HL-60/S4 treated with retinoic acid at 250 ng/mL for 4 days and 3 days (cell line): ENCODE measurements around the gene GRAMD1A.
"Not testable (repeated sequence)": the region's sequence is repeated elsewhere in the genome, so short reads cannot be mapped to it uniquely, and the experiment has no call there.

Source experiments
- in situ Hi-C: fragments of 300-500 bp; cut with MboI; formaldehyde crosslinking; loops from 2 replicates; pipeline ENCODE4 v1.7.0; 2022; ENCODE audit warnings: low sequenced_read_pairs

Gene GRAMD1A

DNA sequence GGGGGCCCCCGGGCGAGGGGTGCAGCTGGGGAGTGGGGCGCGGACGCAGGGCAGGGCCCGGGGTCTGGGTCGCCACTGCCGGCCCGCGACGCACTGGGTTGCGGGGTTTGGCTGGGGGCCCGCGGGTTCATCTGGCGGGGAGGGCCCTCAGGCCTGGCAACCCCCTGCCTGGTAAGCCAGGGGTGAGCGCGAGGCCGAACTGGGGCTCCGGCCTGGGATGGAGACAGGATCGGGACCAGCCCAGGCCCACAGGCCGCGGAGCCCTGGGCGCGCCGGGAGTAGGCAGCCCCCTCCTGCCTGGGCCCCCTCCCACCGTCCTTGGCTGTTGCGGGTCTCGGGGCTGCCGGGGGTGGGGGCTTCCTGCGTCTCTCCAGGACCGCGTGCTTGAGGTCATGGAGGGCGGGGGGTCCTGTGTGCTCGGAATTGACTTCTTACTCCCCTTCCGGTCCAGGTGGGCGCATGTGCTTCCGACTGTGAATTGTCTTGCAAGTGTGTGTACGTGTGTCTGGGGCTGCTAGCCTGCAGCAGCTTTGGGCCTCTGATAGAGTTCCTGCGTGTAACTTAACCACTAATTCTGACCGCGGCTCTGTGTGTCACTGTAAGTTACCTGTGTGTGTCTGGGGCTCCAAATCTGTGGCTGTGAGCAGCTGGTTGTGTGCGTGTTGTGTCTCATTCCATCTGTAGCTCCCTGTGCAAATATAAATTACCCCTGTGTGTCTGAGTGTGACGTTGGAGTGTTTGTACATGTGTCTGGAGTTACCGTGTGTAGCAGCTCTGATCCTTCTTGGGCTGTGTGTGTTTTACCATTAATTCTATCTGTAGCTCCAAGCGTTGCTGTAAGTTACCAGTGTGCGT, 751 bp downstream of the GRAMD1A start:
- in situ Hi-C loops = no loop called here

DNA sequence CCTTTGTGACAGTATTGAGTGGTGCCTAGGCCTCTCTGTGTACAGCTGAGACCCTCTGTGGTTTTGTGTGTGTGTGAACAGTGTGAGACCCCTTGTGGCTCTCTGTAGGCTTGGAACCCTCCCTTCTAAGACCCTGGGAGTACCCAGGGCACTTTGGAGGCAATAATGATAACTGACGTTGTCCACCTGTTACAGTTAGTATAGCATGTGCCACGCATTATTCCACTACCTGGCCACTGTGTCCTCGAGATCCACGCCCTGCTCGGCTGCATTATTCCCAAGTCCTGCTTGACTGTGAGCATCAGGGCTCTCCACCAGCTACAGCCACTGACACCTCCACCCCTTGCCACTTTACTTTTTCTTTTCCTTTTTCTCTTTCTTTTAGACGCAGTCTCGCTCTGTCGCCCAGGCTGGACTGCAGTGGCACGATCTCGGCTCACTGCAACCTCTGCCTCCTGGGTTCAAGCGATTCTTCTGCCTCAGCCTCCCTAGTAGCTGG, 2.0 kb downstream of the GRAMD1A start:
- in situ Hi-C loops = no loop called here

DNA sequence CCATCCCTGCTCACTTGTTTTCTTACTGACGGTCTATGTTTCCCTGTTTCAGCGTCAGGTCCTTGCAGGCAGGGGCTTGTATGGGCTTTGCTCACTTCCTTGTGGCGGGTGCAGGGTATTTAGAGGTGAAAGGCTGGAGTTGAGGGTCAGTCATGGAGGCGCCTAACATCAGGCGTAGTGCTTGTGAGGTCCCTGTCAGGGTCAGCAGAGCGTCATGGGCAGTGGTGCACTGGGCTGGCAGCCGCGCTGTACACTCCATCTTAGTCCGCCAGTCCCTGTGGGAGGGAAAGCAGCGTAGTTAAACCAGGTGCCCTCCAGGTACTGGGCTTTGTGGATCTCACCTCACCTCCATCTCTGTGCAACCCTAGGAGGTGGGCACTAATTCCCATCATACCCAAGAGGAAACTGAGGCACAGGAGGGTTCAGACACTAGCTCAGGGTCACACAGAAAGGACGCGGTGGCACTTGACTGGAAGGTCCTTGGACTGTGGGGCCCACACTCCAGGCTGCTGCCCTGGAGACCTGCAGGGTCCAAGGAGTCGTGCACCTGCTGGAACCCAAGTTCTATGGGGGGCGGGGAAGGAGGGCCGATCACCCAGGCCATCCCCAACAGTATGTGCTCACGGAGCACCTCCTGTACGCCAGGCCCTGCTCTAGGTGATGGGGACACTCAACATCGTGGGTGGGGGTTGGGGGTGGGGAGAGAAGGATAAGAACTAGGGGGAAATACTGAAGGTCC, 4.6 kb downstream of the GRAMD1A start:
- in situ Hi-C loops = no loop called here

- in situ Hi-C loops = no loop called here
Observed at GRCh38 chr19:35005256-35005977, 5.3 kb downstream of the GRAMD1A start.

DNA sequence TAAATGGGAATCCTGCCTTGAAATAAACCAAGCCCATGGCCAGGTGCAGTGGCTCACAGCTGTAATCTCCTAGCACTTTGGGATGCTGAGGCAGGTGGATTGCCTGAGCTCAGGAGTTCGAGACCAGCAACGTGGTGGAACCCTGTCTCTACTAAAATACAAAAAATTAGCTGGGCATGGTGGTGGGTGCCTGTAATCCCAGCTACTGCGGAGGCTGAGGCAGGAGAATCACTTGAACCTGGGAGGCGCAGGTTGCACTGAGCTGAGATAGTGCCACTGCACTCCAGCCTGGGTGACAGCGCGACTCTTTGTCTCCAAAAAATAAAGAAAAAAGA, 5.9 kb downstream of the GRAMD1A start:
- in situ Hi-C loops = not testable (repeated sequence)

DNA sequence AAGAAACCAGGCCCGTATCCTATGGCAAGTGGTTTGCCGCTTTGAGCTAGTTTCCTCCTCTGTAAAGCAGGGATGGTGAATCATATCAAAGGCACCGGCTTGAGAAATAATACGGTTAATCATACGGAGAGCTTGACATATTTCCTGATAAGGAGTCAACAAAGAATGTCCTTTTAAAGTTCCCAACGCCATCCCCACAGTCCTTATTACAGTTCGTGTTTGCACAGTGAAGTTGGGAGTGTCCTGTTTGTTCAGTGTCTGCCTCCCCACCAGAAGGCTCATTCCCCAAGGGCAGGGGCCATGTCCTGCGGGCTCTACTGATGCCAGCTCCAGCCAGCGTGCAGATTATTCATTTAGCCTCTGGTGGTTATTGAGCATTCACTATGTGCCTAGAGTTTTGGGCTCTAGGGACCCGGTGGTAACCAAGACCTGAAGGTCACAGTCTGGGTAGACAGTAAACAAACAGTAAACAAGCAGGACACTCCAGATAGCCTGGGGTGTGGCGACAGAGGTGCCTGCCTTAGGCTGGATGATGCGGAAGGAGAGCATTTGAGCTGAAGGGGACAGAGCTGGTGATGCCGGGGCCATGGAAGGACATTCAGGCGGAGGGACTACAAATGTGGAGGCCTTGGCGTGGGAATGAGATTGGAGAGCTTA, 6.3 kb downstream of the GRAMD1A start:
- in situ Hi-C loops = no loop called here

- in situ Hi-C loops = no loop called here
Observed at GRCh38 chr19:35006999-35007365, 6.9 kb downstream of the GRAMD1A start.

GRCh38 chr19:35007427-35007826, 7.3 kb downstream of the GRAMD1A start:
- in situ Hi-C loops = not testable (repeated sequence)

- in situ Hi-C loops = no loop called here
Observed at GRCh38 chr19:35008891-35009341, 8.8 kb downstream of the GRAMD1A start.

- in situ Hi-C loops = no loop called here
Observed at GRCh38 chr19:35009424-35010415, 9.6 kb downstream of the GRAMD1A start.

DNA sequence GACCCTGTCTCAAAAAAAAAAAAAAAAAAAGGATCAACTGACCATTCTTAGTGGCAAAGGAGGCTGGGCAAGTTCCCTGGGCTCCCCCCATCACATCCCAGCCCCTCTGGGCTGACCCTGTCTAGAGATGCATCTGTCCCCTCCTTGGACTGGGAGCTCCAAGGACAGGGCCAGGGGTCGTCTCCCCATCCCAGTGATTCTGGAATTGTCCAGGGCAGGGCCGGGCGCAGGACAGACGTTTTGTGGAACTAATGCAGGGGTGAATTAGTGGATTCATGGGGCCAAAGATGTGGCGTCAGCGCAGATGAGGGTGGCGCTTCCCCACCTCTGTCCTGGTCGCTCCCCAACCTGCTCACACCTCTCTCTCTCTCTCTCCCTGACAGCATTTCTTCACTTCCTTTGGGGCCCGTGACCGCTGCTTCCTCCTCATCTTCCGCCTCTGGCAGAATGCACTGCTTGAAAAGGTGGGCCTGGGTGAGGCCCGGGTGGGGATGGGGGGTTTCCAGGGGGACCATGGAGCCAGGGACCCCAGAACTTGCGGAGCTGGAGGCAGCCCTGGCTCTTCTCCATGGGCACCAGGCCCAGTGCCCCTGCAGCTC, 11.1 kb downstream of the GRAMD1A start:
- in situ Hi-C loops = no loop called here

DNA sequence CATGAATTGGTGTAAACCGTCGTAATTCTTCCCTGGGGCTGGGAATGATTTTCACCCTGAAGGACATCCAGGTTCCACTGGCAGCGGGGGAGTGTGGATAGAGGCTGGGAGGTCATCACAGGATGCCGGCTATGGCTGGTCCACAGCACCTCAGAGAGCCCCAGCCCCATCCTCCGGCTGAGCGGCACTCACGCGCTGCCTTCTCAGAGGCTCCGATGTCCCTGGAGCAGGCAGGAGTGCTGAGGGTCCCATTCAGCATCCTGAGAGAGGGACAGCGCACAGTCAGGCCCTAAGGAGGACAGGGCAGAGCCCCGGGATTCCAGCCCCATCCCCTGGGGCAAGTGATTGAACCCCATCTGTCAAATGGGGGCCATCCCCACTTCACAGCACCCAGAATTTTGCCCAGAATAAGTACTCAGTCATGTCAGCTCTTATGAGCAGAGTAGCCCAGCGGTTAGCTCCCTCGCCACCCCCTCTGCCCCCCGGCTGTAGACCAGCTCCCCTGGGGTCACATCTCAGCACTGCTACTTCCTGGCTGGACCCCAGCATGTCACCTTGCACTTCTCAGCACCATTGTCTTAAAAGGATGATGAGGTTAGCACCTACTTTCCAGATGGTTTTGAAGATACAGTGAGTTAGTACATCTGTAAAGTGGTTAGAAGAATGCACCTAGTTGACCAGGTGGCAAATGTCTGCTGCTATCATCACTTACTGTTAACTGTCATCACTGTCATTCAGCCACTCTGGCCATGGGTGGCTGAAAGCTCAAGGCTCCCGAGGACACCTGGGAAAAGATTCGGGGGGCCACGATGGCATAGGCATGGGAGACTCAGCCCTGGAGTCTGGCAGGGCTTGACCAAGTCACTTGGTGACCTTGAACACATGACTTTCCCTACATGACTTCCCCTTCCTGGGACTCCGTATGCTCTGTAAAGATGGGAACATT, 11.9 kb downstream of the GRAMD1A start:
- in situ Hi-C loops = no loop called here

DNA sequence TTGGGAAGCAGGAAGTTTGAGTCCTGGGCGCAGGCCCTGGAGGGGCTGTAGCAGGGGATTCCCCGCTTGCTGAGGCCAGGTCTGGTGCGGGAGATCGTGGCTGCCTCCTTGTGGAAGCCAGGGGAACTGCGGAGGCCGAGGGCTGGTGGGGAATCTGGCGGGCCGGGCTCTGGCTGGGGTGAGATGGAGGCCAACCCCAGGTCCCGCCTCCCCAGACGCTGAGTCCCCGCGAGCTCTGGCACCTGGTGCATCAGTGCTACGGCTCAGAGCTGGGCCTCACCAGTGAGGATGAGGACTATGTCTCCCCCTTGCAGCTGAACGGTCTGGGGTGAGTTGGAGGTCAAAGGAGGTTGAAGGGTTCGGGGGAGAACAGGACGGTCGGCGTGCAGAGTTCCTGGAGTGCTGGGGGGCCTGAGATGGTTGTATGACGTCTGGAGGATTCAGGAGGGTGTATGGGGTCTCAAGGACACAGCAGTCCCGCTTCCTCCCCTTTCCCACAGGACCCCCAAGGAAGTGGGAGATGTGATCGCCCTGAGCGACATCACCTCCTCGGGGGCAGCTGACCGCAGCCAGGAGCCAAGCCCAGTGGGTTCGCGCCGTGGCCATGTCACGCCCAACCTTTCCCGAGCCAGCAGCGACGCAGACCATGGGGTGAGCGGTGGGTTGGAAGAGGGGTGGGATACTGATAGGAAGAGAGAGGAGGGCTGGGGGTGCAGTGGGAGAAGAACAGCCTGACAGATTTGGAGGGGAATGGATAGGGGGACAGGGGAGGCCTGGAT, 13.1 kb downstream of the GRAMD1A start:
- in situ Hi-C loops = no loop called here

DNA sequence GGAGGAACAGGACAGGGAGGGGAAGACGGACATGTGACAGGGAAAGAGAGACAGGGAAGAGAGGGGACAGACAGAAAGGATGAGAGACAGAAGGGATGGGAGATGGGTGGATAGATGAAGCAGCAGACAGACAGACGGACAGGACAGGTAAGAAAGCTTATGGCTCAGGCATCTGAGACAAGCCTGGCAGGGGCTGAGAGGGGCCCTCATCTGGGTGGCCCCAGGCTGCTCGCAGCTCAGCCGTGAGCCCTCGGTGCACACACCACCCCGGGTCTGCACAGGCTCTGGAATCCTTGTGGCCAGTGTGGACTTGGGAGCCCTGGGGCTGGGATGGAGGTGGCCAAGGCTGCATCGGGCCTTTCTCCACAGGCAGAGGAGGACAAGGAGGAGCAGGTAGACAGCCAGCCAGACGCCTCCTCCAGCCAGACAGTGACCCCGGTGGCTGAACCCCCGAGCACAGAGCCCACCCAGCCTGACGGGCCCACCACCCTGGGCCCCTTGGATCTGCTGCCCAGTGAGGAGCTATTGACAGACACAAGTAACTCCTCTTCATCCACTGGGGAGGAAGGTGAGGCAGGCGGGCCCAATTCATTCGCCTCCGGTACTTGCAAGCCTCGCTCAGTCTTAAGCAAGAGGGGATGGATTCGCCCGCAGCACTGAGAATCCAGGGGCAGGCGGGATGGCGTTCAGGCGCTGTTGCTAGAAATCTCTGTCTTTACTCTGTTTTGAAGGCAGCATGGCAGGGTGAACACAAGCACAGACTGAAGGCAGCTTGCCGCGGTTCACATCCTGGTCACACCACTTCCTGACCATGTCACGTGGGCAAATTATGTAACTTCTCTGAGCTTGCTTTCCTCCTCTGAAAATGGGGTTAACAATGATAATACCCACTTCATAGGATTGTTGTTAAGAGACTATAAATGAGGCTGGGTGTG, 14.0 kb downstream of the GRAMD1A start:
- in situ Hi-C loops = no loop called here

DNA sequence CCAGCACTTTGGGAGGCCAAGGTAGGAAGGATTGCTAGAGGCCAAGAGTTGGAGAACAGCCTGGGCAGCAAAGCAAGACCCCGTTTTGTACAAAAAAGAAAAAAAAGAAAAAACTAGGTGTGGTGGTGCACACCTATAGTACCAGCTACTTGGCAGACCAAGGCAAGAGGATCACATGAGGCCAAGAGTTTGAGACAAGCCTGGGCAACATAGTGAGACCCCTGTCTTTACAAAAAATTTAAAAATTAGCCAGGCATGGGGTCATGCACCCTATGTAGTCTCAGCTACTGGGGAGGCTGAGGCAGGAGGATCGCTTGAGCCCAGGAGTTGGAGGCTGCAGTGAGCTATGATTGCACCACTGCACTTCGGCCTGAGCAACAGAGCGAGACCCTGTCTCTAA, 14.7 kb downstream of the GRAMD1A start:
- in situ Hi-C loops = not testable (repeated sequence)

GRCh38 chr19:35015270-35015953, 15.3 kb downstream of the GRAMD1A start:
- in situ Hi-C loops = no loop called here
